GM12801 (cell line): ENCODE results near the gene RRP8.

Experiments used
- CTCF ChIP-seq: IDR thresholded peaks from one replicate; pipeline ENCODE4 v1.5.1; 2011; ENCODE audit warnings: control low read depth; ENCODE audit not compliant: insufficient read length; ENCODE audit errors: extremely low read depth

RRP8 gene

DNA sequence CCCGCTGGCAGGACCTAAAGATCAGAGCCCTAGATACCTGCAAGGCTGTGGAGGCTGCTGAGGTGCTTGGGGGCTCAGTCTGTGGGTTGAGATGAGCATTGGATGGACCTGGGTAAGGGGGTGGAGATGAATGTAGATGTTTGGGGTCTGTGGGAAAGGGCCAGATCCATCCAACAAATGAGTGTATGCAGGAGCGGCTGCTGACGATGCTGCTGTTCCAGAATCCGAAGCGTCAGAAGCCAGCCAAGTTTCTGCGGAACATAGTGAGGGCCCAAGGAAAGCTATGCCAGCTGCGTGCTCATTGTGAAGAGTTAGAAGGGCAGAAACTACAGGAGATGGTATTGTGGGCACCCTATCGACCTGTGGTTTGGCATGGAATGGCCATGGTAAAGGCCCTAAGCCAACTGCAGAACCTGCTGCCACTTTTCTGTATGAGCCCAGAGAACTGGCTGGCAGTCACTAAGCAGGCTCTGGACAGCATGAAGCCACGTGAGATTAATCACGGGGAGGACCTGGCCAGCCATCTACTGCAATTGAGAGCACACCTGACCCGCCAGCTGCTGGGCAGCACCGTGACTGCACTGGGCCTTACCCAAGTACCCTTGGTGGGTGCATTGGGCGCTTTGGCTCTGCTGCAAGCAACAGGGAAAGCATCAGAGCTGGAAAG is 36.6 kb downstream of the RRP8 start:
- no peak for TF ChIP-seq CTCF

DNA sequence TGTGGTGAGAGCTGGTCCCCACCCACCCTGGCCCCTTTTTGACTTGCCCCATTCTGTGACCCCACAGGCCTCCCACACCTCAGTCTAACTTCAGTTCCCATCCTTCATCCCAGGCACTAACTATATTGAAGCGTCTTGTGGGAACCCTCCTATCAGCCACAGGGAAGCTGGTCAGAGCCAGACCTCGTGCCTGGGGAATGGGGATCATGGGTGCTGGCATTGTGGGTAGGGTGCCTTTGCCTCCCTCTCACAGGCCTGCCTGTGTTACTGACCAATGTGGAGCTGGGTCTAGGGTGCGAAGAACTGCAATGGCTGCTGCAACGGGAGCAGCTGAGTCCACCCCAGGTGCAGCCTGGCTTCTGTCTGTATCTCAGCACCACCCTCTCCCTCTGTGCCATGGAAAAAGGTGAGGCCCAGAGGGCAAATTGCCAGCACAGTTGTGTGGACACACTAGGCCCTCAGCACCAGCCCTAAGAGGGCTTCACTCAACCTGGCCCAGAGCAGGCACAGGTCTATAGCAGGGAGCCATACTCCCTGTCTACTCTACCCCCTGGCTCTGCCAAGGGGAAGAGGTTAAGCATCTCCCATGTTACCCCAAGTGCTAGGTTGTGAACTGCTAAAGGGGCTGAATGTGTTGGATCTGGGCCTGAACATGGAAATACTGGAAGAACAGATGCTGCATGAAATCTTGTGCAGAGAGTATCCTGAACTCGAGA is 37.3 kb downstream of the RRP8 start:
- TF ChIP-seq CTCF = no peak

GRCh38 chr11:6565325-6565724 is 38.1 kb downstream of the RRP8 start:
- no peak for TF ChIP-seq CTCF

DNA sequence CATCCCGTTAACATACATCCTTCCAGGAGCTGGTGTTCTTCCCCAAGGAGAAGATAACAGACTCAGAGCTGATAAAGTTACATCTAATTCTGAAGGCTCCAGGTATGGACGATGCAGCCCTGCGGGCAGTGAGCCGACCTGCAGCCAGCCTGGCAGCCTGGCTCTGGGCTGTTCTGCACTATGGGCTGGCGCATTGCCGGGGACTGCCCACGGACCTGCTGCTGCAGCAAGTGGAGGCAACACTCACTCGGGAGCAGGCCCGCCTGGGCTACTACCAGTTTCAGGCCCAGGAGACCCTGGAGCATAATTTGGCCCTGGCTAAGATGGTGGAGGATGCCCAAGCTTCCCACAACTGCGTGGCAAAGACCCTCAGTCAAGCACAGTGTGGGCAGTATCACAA is 39.7 kb downstream of the RRP8 start:
- no peak for TF ChIP-seq CTCF

GRCh38 chr11:6563121-6563619 is 40.2 kb downstream of the RRP8 start:
- TF ChIP-seq CTCF = no peak

GRCh38 chr11:6561288-6561687 is 42.1 kb downstream of the RRP8 start:
- TF ChIP-seq CTCF = no peak

DNA sequence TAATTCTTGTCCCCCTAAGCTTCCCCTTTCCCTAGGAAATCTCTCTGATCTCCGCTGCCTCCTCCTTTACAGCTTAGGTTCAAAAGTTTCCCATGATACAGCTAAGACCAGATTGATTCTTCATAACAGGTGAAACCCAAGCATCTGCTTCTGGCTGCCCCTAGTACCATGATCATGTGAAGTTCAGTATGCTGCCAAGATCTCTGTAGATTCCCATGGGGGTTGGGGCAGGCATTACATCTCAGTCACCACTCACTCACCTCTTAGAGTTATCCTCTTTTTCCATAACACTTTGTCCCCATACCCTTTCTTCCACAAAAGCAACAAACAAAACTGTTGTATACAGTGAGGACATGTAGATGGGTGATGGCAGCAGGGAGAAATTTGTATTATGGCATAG is 44.0 kb downstream of the RRP8 start:
- no peak for TF ChIP-seq CTCF
